Measurements from ENCODE around the gene CGRRF1.

CGRRF1 gene

GRCh38 chr14:54565785-54566409 lies 56.2 kb downstream of the CGRRF1 start:
- DNase-seq (peak; percentile 70 to 74 (median 70)), ATAC-seq (replicated peaks) (peak; percentile 78)
- H3K27ac Mint-ChIP-seq, result peak overlapping the region; percentile 65 to 73
- H3K9me3 Mint-ChIP-seq, result no peaks in the 10 kb centered on the region
- peaks cover 16% of the 10 kb centered on the region for H3K36me3 Mint-ChIP-seq (ENCODE audit: insufficient read depth)
- peak overlapping the region; percentile 82 to 87 for H3K4me3 Mint-ChIP-seq
- peaks cover 16 to 25% of the 10 kb centered on the region in 2 donors for H3K27me3 Mint-ChIP-seq
- H3K4me1 Mint-ChIP-seq (ENCODE audit: low read depth in 2 of 2), result peaks cover 7 to 14% of the 10 kb centered on the region in 2 donors

- peak within 1 kb of the TSS; percentile 65 to 75 for H3K27ac Mint-ChIP-seq
- H3K27me3 Mint-ChIP-seq, result peaks cover 14 to 26% of the 10 kb centered on the region in 2 donors
- H3K4me3 Mint-ChIP-seq, result peak within 1 kb of the TSS; percentile 88 to 90
- peaks cover 16% of the 10 kb centered on the region for H3K36me3 Mint-ChIP-seq (ENCODE audit: insufficient read depth)
- DNase-seq (peak; percentile 25 to 39 (median 33)), ATAC-seq (replicated peaks) (peak; percentile 20)
- H3K4me1 Mint-ChIP-seq (ENCODE audit: low read depth in 2 of 2), result peaks cover 7 to 14% of the 10 kb centered on the region in 2 donors
- no peaks in the 10 kb centered on the region for H3K9me3 Mint-ChIP-seq
These were observed 56.9 kb downstream of the CGRRF1 start, which contains the start of gene SAMD4A for GRCh38 chr14:54566410-54567223. Gene SAMD4A, plus strand, starts transcription at chr14:54567128. Its CDS starts 789 bp downstream, at chr14:54567917.

GRCh38 chr14:54567224-54567638 lies 57.5 kb downstream of the CGRRF1 start:
- no peaks in the 10 kb centered on the region for H3K9me3 Mint-ChIP-seq
- peaks cover 19% of the 10 kb centered on the region for H3K36me3 Mint-ChIP-seq (ENCODE audit: insufficient read depth)
- peak overlapping the region; percentile 88 to 90 for H3K4me3 Mint-ChIP-seq
- peak overlapping the region in 1 of 2 donors; percentile 75 for H3K27ac Mint-ChIP-seq
- peaks cover 7 to 14% of the 10 kb centered on the region in 2 donors for H3K4me1 Mint-ChIP-seq (ENCODE audit: low read depth in 2 of 2)
- no peak for DNase-seq
- no peak for ATAC-seq (replicated peaks)
- peaks cover 19 to 30% of the 10 kb centered on the region in 2 donors for H3K27me3 Mint-ChIP-seq

- H3K4me1 Mint-ChIP-seq (ENCODE audit: low read depth in 2 of 2), result peaks cover 7 to 14% of the 10 kb centered on the region in 2 donors
- H3K4me3 Mint-ChIP-seq, result peak overlapping the region; percentile 88 to 90
- H3K27ac Mint-ChIP-seq, result peak overlapping the region in 1 of 2 donors; percentile 75
- peak; percentile 23 to 27 (median 26) for DNase-seq
- peaks cover 19% of the 10 kb centered on the region for H3K36me3 Mint-ChIP-seq (ENCODE audit: insufficient read depth)
- no peaks in the 10 kb centered on the region for H3K9me3 Mint-ChIP-seq
- ATAC-seq (replicated peaks), result peak; percentile 30
- peaks cover 16 to 27% of the 10 kb centered on the region in 2 donors for H3K27me3 Mint-ChIP-seq
These were observed 58.2 kb downstream of the CGRRF1 start for GRCh38 chr14:54567639-54568561.

GRCh38 chr14:54568821-54569595 lies 59.3 kb downstream of the CGRRF1 start:
- DNase-seq (no peak), ATAC-seq (replicated peaks) (no peak)
- Mint-ChIP-seq H3K4me1 (ENCODE audit: low read depth in 2 of 2) (peaks cover 7 to 14% of the 10 kb centered on the region in 2 donors), H3K27me3 (peaks cover 25 to 37% of the 10 kb centered on the region in 2 donors), H3K4me3 (peak overlapping the region; percentile 31 to 88), H3K36me3 (ENCODE audit: insufficient read depth) (peaks cover 19% of the 10 kb centered on the region), H3K9me3 (peaks cover 4 to 9% of the 10 kb centered on the region in 2 donors), H3K27ac (no peak overlapping the region)

- H3K9me3 Mint-ChIP-seq, result peaks cover 4 to 9% of the 10 kb centered on the region in 2 donors
- ATAC-seq (replicated peaks) (no peak), DNase-seq (no peak)
- H3K27ac Mint-ChIP-seq, result no peak overlapping the region
- no peak overlapping the region for H3K4me3 Mint-ChIP-seq
- H3K36me3 Mint-ChIP-seq (ENCODE audit: insufficient read depth), result peaks cover 15% of the 10 kb centered on the region
- H3K4me1 Mint-ChIP-seq (ENCODE audit: low read depth in 2 of 2), result peaks cover 7% of the 10 kb centered on the region in 2 donors
- H3K27me3 Mint-ChIP-seq, result peaks cover 35 to 48% of the 10 kb centered on the region in 2 donors
These were observed 60.3 kb downstream of the CGRRF1 start for GRCh38 chr14:54570047-54570446.

GRCh38 chr14:54570631-54571415 lies 61.1 kb downstream of the CGRRF1 start:
- no peak overlapping the region for H3K4me3 Mint-ChIP-seq
- H3K27ac Mint-ChIP-seq, result no peak overlapping the region
- peaks cover 41 to 55% of the 10 kb centered on the region in 2 donors for H3K27me3 Mint-ChIP-seq
- no peak for DNase-seq
- H3K4me1 Mint-ChIP-seq (ENCODE audit: low read depth in 2 of 2), result peaks cover 5 to 7% of the 10 kb centered on the region in 2 donors
- H3K9me3 Mint-ChIP-seq, result peaks cover 4 to 9% of the 10 kb centered on the region in 2 donors
- peaks cover 12% of the 10 kb centered on the region for H3K36me3 Mint-ChIP-seq (ENCODE audit: insufficient read depth)
- ATAC-seq (replicated peaks), result no peak

- H3K4me3 Mint-ChIP-seq, result no peak overlapping the region
- peaks cover 52 to 70% of the 10 kb centered on the region in 2 donors for H3K27me3 Mint-ChIP-seq
- no peak overlapping the region for H3K27ac Mint-ChIP-seq
- DNase-seq (no peak), ATAC-seq (replicated peaks) (no peak)
- H3K9me3 Mint-ChIP-seq, result peaks cover 4 to 9% of the 10 kb centered on the region in 2 donors
- peaks cover 4 to 6% of the 10 kb centered on the region in 2 donors for H3K4me1 Mint-ChIP-seq (ENCODE audit: low read depth in 2 of 2)
- H3K36me3 Mint-ChIP-seq (ENCODE audit: insufficient read depth), result peaks cover 11% of the 10 kb centered on the region
These were observed 62.6 kb downstream of the CGRRF1 start for GRCh38 chr14:54572316-54572715.

- H3K27ac Mint-ChIP-seq, result no peak overlapping the region
- H3K9me3 Mint-ChIP-seq, result peaks cover 4 to 9% of the 10 kb centered on the region in 2 donors
- H3K4me1 Mint-ChIP-seq (ENCODE audit: low read depth in 2 of 2), result peaks cover 0 to 2% of the 10 kb centered on the region in 2 donors
- peaks cover 3% of the 10 kb centered on the region for H3K36me3 Mint-ChIP-seq (ENCODE audit: insufficient read depth)
- H3K4me3 Mint-ChIP-seq, result no peak overlapping the region
- ATAC-seq (replicated peaks) (no peak), DNase-seq (no peak)
- peaks cover 57 to 71% of the 10 kb centered on the region in 2 donors for H3K27me3 Mint-ChIP-seq
These were observed 64.8 kb downstream of the CGRRF1 start for GRCh38 chr14:54574528-54574927.

GRCh38 chr14:54577494-54577893 lies 67.8 kb downstream of the CGRRF1 start:
- H3K4me1 Mint-ChIP-seq (ENCODE audit: low read depth in 2 of 2), result peaks cover 0 to 2% of the 10 kb centered on the region in 2 donors
- H3K27me3 Mint-ChIP-seq, result peaks cover 41 to 52% of the 10 kb centered on the region in 2 donors
- ATAC-seq (replicated peaks) (no peak), DNase-seq (no peak)
- peaks cover 3% of the 10 kb centered on the region for H3K36me3 Mint-ChIP-seq (ENCODE audit: insufficient read depth)
- peaks cover 4 to 9% of the 10 kb centered on the region in 2 donors for H3K9me3 Mint-ChIP-seq
- no peak overlapping the region for H3K4me3 Mint-ChIP-seq
- H3K27ac Mint-ChIP-seq, result no peak overlapping the region

- peaks cover 0 to 2% of the 10 kb centered on the region in 2 donors for H3K4me1 Mint-ChIP-seq (ENCODE audit: low read depth in 2 of 2)
- H3K27me3 Mint-ChIP-seq, result peaks cover 41 to 52% of the 10 kb centered on the region in 2 donors
- ATAC-seq (replicated peaks), result no peak
- no peak overlapping the region for H3K4me3 Mint-ChIP-seq
- H3K27ac Mint-ChIP-seq, result no peak overlapping the region
- peaks cover 4 to 9% of the 10 kb centered on the region in 2 donors for H3K9me3 Mint-ChIP-seq
- H3K36me3 Mint-ChIP-seq (ENCODE audit: insufficient read depth), result peaks cover 3% of the 10 kb centered on the region
- no peak for DNase-seq
These were observed 68.3 kb downstream of the CGRRF1 start for GRCh38 chr14:54577977-54578376.

All from effector memory CD8-positive, alpha-beta T cell (primary cell).